Left ventricle myocardium inferior (tissue), 1 donor: ENCODE measurements around the gene LRIG1. TPM values are rescaled to one million over a fixed set of nuclear protein-coding genes. Genes with fewer than 3 reads are reported as not detected.

Source experiments
- DNase-seq: peaks from one replicate; pipeline ENCODE4 v3.0.0-alpha.2; 2020
- H3K27ac ChIP-seq: fragments of 200-600 bp; replicated peaks from 2 replicates; pipeline ENCODE4 v1.8.0; 2021
- H3K27me3 ChIP-seq: fragments of 200-600 bp; 2 replicates; pipeline ENCODE4 v1.8.0; 2021; ENCODE audit warnings: low read depth
- H3K36me3 ChIP-seq: fragments of 200-600 bp; 2 replicates; pipeline ENCODE4 v1.8.0; 2021
- H3K4me1 ChIP-seq: fragments of 200-600 bp; 2 replicates; pipeline ENCODE4 v1.8.0; 2021
- H3K4me3 ChIP-seq: fragments of 200-600 bp; 2 replicates; pipeline ENCODE4 v1.8.0; 2021; ENCODE audit warnings: mild to moderate bottlenecking, moderate library complexity
- H3K9me3 ChIP-seq: fragments of 200-600 bp; replicated peaks from 2 replicates; pipeline ENCODE4 v1.8.0; 2021
- CTCF ChIP-seq: fragments of 200-600 bp; IDR thresholded peaks from 2 replicates; pipeline ENCODE4 v1.8.0; 2021; ENCODE audit warnings: antibody characterized with exemption, mild to moderate bottlenecking, borderline replicate concordance
- intact Hi-C: fragments of 100-400 bp; cut with micrococcal nuclease; formaldehyde crosslinking; loops from one replicate; pipeline ENCODE4 v1.11.0; 2022
- total RNA-seq: library from RNA; stranded (reverse); fragmentation: NEBNext Ultra II Directional; extraction: Animal tissue kit (Norgen Biotek cat#: 25700); gene quantifications from one replicate; pipeline ENCODE4 v1.2.1, GENCODE V29; 2021
- donor health status: DM: no; HTN: yes; CAD: no; lungs with severe emphysema.

Gene LRIG1
- total RNA-seq, 1 donor from 2014 or later, result 137 TPM

DNA sequence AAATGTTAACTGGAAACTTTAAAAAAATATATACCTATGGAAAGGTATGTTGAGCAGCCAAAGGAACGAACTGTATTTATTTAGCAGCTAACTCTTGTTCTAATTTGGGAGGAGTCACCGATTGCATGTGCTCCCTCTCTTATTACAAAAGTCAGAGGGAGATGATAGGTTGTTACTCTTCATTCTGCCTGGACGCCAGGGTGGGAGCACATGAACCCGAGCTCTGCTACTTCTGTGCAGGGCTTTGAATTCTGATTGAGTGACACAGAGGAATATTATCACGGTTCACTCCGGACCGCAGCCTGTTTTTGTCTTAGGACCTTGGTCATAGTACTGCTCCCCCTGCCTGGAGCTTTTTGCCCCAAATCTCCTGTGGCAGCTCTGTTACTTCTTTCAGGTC lies 36.9 kb upstream of the LRIG1 start:
- Histone ChIP-seq H3K9me3 (peaks cover 3% of the 10 kb centered on the region), H3K4me3 (no peak overlapping the region), H3K27ac (no peak overlapping the region), H3K27me3 (no peaks in the 10 kb centered on the region), H3K4me1 (no peaks in the 10 kb centered on the region), H3K36me3 (no peaks in the 10 kb centered on the region)
- TF ChIP-seq CTCF, result no peak
- intact Hi-C loops, result no loop called here
- DNase-seq, result no peak

GRCh38 chr3:66536791-66537190 lies 36.0 kb upstream of the LRIG1 start:
- peaks cover 3% of the 10 kb centered on the region for H3K9me3 ChIP-seq
- no peaks in the 10 kb centered on the region for H3K4me1 ChIP-seq
- H3K36me3 ChIP-seq, result no peaks in the 10 kb centered on the region
- intact Hi-C loops, result no loop called here
- DNase-seq, result no peak
- no peak overlapping the region for H3K27ac ChIP-seq
- TF ChIP-seq CTCF, result no peak
- no peaks in the 10 kb centered on the region for H3K27me3 ChIP-seq
- H3K4me3 ChIP-seq, result no peak overlapping the region

GRCh38 chr3:66534304-66534845 lies 33.6 kb upstream of the LRIG1 start:
- no peaks in the 10 kb centered on the region for H3K36me3 ChIP-seq
- H3K4me3 ChIP-seq, result no peak overlapping the region
- H3K4me1 ChIP-seq, result no peaks in the 10 kb centered on the region
- no peak overlapping the region for H3K27ac ChIP-seq
- DNase-seq, result no peak
- peaks cover 3% of the 10 kb centered on the region for H3K9me3 ChIP-seq
- intact Hi-C loops, result no loop called here
- TF ChIP-seq CTCF, result no peak
- H3K27me3 ChIP-seq, result no peaks in the 10 kb centered on the region

GRCh38 chr3:66532613-66533012 lies 31.8 kb upstream of the LRIG1 start:
- Histone ChIP-seq H3K4me1 (no peaks in the 10 kb centered on the region), H3K4me3 (no peak overlapping the region), H3K9me3 (peaks cover 3% of the 10 kb centered on the region), H3K27ac (no peak overlapping the region), H3K27me3 (no peaks in the 10 kb centered on the region), H3K36me3 (no peaks in the 10 kb centered on the region)
- intact Hi-C loops, result no loop called here
- DNase-seq, result no peak
- no peak for TF ChIP-seq CTCF

DNA sequence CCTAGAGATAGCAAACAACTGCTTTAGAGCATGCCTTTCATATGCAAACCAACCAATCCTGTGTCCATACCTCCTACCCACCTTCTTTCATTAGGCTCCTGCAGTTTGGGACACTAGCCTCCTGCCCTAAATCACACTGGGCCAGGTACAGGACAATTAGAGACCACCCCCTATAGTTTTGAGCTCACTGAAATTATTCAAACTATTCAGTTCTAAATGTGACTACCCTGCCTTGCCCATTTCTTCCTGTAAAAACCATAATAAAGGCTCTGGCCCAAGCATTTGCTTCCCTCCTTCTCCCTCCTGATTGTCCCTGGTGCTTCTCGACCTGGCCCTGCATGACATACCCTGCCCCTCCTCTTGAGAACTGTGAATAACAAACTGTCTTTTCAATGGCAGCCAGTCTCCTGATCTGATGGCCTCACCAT lies 31.4 kb upstream of the LRIG1 start:
- TF ChIP-seq CTCF, result no peak

More for the DNA sequence above, 31.4 kb upstream of the LRIG1 start:
- intact Hi-C loops, result no loop called here
- Histone ChIP-seq H3K4me1 (no peaks in the 10 kb centered on the region), H3K4me3 (no peak overlapping the region), H3K27me3 (no peaks in the 10 kb centered on the region), H3K9me3 (peaks cover 3% of the 10 kb centered on the region), H3K27ac (no peak overlapping the region), H3K36me3 (no peaks in the 10 kb centered on the region)
- no peak for DNase-seq
